H1 (cell line): Measurements from ENCODE around the gene CTDP1. TPM values are rescaled to one million over a fixed set of nuclear protein-coding genes. Genes with fewer than 3 reads are reported as not detected.
A peak's percentile ranks its signal among the peaks of the same experiment; 100 is the strongest.

Experiments
- CTCF ChIA-PET: fragments of 300-600 bp; sonication (Branson Sonifier 250); formaldehyde crosslinking; loops from one replicate; lab custom pipeline; 2021; ENCODE audit not compliant: partially characterized antibody; lab: Charles Lee
- POLR2A ChIA-PET: fragments of 300-600 bp; sonication (Branson Sonifier 250); formaldehyde crosslinking; loops from one replicate; lab custom pipeline; 2021; ENCODE audit warnings: inconsistent platforms; ENCODE audit not compliant: partially characterized antibody; lab: Charles Lee
- DNase-seq, 2 experiments: peaks; one replicate each; pipeline versions ENCODE4 v3.0.0 to v3.0.0-alpha.2; 2010 to 2022; ENCODE audit warnings: low spot score in 2 of 2, low read depth in 1 of 2, mixed read lengths in 1 of 2
- FAIRE-seq: peaks from 2 replicates; lab custom pipeline; 2011; peaks lifted over from hg19 to GRCh38; lab: Jason Lieb, UNC
- H2AFZ ChIP-seq: 2 replicates; pipeline ENCODE4 v1.8.1; 2012; ENCODE audit warnings: low read length, inconsistent platforms
- H2AK5ac ChIP-seq: 2 replicates; pipeline ENCODE4 v1.6.1; 2013; ENCODE audit warnings: low read depth, low read length
- H2BK120ac ChIP-seq: replicated peaks from 2 replicates; pipeline ENCODE3; 2013; ENCODE audit warnings: low read depth, low read length, inconsistent platforms
- H2BK12ac ChIP-seq: 2 replicates; pipeline ENCODE4 v1.6.1; 2013; ENCODE audit warnings: low read depth, low read length
- H2BK15ac ChIP-seq: 2 replicates; pipeline ENCODE4 v1.6.1; 2013; ENCODE audit warnings: low read length
- H2BK20ac ChIP-seq: 2 replicates; pipeline ENCODE4 v1.6.1; 2013; ENCODE audit warnings: low read length
- H2BK5ac ChIP-seq: 2 replicates; pipeline ENCODE4 v1.6.1; 2013; ENCODE audit warnings: low read depth, low read length
- H3K14ac ChIP-seq: 2 replicates; pipeline ENCODE4 v1.6.1; 2013; ENCODE audit warnings: inconsistent platforms; ENCODE audit not compliant: insufficient read length
- H3K18ac ChIP-seq: 2 replicates; pipeline ENCODE4 v1.6.1; 2013; ENCODE audit warnings: low read length; ENCODE audit errors: extremely low read depth
- H3K23ac ChIP-seq: 2 replicates; pipeline ENCODE4 v1.6.1; 2013; ENCODE audit warnings: inconsistent platforms; ENCODE audit not compliant: insufficient read length
- H3K23me2 ChIP-seq: 2 replicates; pipeline ENCODE4 v1.6.1; 2013; ENCODE audit warnings: low read depth, low read length
- H3K27ac ChIP-seq: 2 replicates; pipeline ENCODE4 v1.6.1; 2011; ENCODE audit warnings: low read depth, low read length, inconsistent platforms
- H3K27me3 ChIP-seq, 4 experiments: replicated peaks in 1 of 4; 1 replicate in 1 of 4; 2 replicates in 3 of 4; pipeline versions ENCODE4 v1.6.1 to v1.8.1; 2011 to 2013; ENCODE audit warnings: low read length in 3 of 4, mild to moderate bottlenecking in 3 of 4, inconsistent platforms in 2 of 4, mixed read lengths in 2 of 4, moderate library complexity in 1 of 4; ENCODE audit not compliant: control insufficient read depth in 3 of 4, insufficient read depth in 3 of 4; ENCODE audit errors: extremely low read depth in 1 of 4
- H3K36me3 ChIP-seq, 4 experiments: 2 replicates each; pipeline versions ENCODE4 v1.6.1 to v1.8.1; 2011 to 2013; ENCODE audit warnings: mild to moderate bottlenecking in 4 of 4, low read length in 3 of 4, moderate library complexity in 2 of 4, control low read depth in 1 of 4, inconsistent platforms in 1 of 4; ENCODE audit not compliant: insufficient read depth in 4 of 4, control insufficient read depth in 2 of 4
- H3K4ac ChIP-seq: replicated peaks from 2 replicates; pipeline ENCODE3; 2013; ENCODE audit warnings: low read length, low read depth, mixed read lengths, inconsistent platforms; ENCODE audit not compliant: insufficient read length
- H3K4me1 ChIP-seq, 4 experiments: replicated peaks in 1 of 4; 1 replicate in 1 of 4; 2 replicates in 3 of 4; pipeline versions ENCODE4 v1.6.1 to v1.8.1; 2011 to 2013; ENCODE audit warnings: low read length in 3 of 4, inconsistent platforms in 2 of 4, mixed read lengths in 1 of 4; ENCODE audit not compliant: insufficient read depth in 4 of 4, control insufficient read depth in 3 of 4
- H3K4me2 ChIP-seq, 2 experiments: 2 replicates each; pipeline versions ENCODE4 v1.6.1 to v1.8.1; 2011 to 2013; ENCODE audit warnings: low read depth in 2 of 2, low read length in 2 of 2, control low read depth in 1 of 2, inconsistent platforms in 1 of 2, mild to moderate bottlenecking in 1 of 2; ENCODE audit not compliant: insufficient read depth in 1 of 2
- H3K4me3 ChIP-seq, 4 experiments: fragments of 200-600, 300-600 bp in 1 of 4; sonication (generic), shearing (Covaris generic), sonication (Bioruptor Twin) in 1 of 4; 2 replicates each; pipeline versions ENCODE4 v1.5.1 to v1.8.1; 2011 to 2016; ENCODE audit warnings: low read length in 4 of 4, low read depth in 3 of 4, control low read depth in 2 of 4, inconsistent platforms in 2 of 4, mild to moderate bottlenecking in 2 of 4, mixed read lengths in 1 of 4, moderate library complexity in 1 of 4; ENCODE audit not compliant: insufficient read depth in 2 of 4; ENCODE audit errors: extremely low read depth in 1 of 4
- H3K56ac ChIP-seq: replicated peaks from 2 replicates; pipeline ENCODE3; 2013; ENCODE audit warnings: low read depth, mild to moderate bottlenecking, mixed read lengths, low read length, inconsistent platforms; ENCODE audit not compliant: insufficient read length
- H3K79me1 ChIP-seq: 2 replicates; pipeline ENCODE4 v1.6.1; 2013; ENCODE audit warnings: low read depth, low read length, control low read depth
- H3K79me2 ChIP-seq, 2 experiments: 2 replicates each; pipeline versions ENCODE4 v1.6.1 to v1.8.1; 2012 to 2013; ENCODE audit warnings: low read length in 2 of 2, mild to moderate bottlenecking in 2 of 2, inconsistent platforms in 1 of 2; ENCODE audit not compliant: insufficient read depth in 2 of 2, control insufficient read depth in 1 of 2
- H3K9ac ChIP-seq, 4 experiments: replicated peaks in 1 of 4; 1 replicate in 1 of 4; 2 replicates in 3 of 4; pipeline versions ENCODE4 v1.6.1 to v1.8.1; 2011 to 2013; ENCODE audit warnings: low read depth in 3 of 4, low read length in 3 of 4, control low read depth in 2 of 4, mild to moderate bottlenecking in 2 of 4, moderate library complexity in 2 of 4, inconsistent platforms in 1 of 4; ENCODE audit errors: extremely low read depth in 1 of 4
- H3K9me3 ChIP-seq, 2 experiments: 2 replicates each; pipeline versions ENCODE4 v1.6.1 to v1.8.1; 2012 to 2013; ENCODE audit warnings: mild to moderate bottlenecking in 2 of 2, moderate library complexity in 2 of 2, control low read depth in 1 of 2, inconsistent platforms in 1 of 2, low read depth in 1 of 2, low read length in 1 of 2, mixed read lengths in 1 of 2; ENCODE audit not compliant: insufficient read depth in 2 of 2
- H4K20me1 ChIP-seq, 2 experiments: replicated peaks in 1 of 2; 2 replicates each; pipeline versions ENCODE3 to v1.8.1; 2011 to 2013; ENCODE audit warnings: inconsistent platforms in 2 of 2, low read length in 2 of 2, mild to moderate bottlenecking in 1 of 2; ENCODE audit not compliant: insufficient read depth in 2 of 2, control insufficient read depth in 1 of 2
- H4K5ac ChIP-seq: 2 replicates; pipeline ENCODE4 v1.6.1; 2013; ENCODE audit warnings: low read length, low read depth, mixed read lengths, inconsistent platforms; ENCODE audit not compliant: insufficient read length
- H4K8ac ChIP-seq: 2 replicates; pipeline ENCODE4 v1.8.0; 2013; ENCODE audit warnings: mild to moderate bottlenecking, moderate library complexity, low read length, inconsistent platforms; ENCODE audit not compliant: insufficient read depth; ENCODE audit errors: extremely low read depth
- H4K91ac ChIP-seq: replicated peaks from 2 replicates; pipeline ENCODE3; 2013; ENCODE audit warnings: low read length, mixed read lengths, inconsistent platforms; ENCODE audit not compliant: insufficient read length
- EP300 ChIP-seq, 2 experiments: IDR thresholded peaks; 1 replicate in 1 of 2; 2 replicates in 1 of 2; pipeline ENCODE4 v1.6.1; 2011 to 2012; ENCODE audit warnings: low read depth in 2 of 2, low read length in 2 of 2, mild to moderate bottlenecking in 2 of 2, borderline replicate concordance in 1 of 2, inconsistent platforms in 1 of 2, moderate library complexity in 1 of 2
- MAFK ChIP-seq: IDR thresholded peaks from 2 replicates; pipeline ENCODE4 v1.6.1; 2012; ENCODE audit warnings: low read depth, mild to moderate bottlenecking, improper control_type of control experiment, low read length
- NRF1 ChIP-seq: IDR thresholded peaks from 2 replicates; pipeline ENCODE4 v1.6.1; 2011; ENCODE audit warnings: mild to moderate bottlenecking, low read depth, low read length, improper control_type of control experiment
- RFX5 ChIP-seq: IDR thresholded peaks from 2 replicates; pipeline ENCODE4 v1.6.1; 2011; ENCODE audit warnings: low read depth, low read length, improper control_type of control experiment, borderline replicate concordance
- RNF2 ChIP-seq: fragments of 200-900, 300-1000 bp; sonication (generic); IDR thresholded peaks from 2 replicates; pipeline ENCODE4 v1.7.1; 2016; ENCODE audit warnings: borderline replicate concordance, low read depth, mild to moderate bottlenecking, antibody characterized with exemption, low read length; ENCODE audit not compliant: poor library complexity, severe bottlenecking; ENCODE audit errors: missing control alignments
- SIRT6 ChIP-seq: IDR thresholded peaks from one replicate; pipeline ENCODE4 v1.7.1; 2012; ENCODE audit warnings: low read length, inconsistent platforms
- TEAD4 ChIP-seq: IDR thresholded peaks from 2 replicates; pipeline ENCODE4 v1.6.1; 2012; ENCODE audit warnings: low read depth, low read length, inconsistent platforms, mixed read lengths
- WGBS, 2 experiments: shearing (Covaris generic) in 1 of 2; methylation state at CpG; one replicate each; pipeline versions ENCODE4 v1.1.6 to v1.1.7; 2013 to 2015; ENCODE audit warnings: low lambda C conversion rate in 2 of 2, mixed read lengths in 2 of 2, inconsistent platforms in 1 of 2, low coverage in 1 of 2, missing lambda C conversion rate in 1 of 2; ENCODE audit not compliant: insufficient replicate concordance in 2 of 2, insufficient coverage in 1 of 2, insufficient read length in 1 of 2; ENCODE audit errors: extremely low coverage in 1 of 2, missing lambda C conversion rate in 1 of 2; 5-methylcytosine and 5-hydroxymethylcytosine counted together
- polyA plus RNA-seq, 7 experiments: library from polyadenylated mRNA; depleted of rRNA in 3 of 7; stranded (reverse) in 5 of 7; unstranded in 2 of 7; fragments of >200 nt in 5 of 7; fragments of 200-250 nt in 2 of 7; gene quantifications; 1 replicate in 5 of 7; 2 replicates in 1 of 7; 4 replicates in 1 of 7; pipeline versions ENCODE4 v1.2.1 to v1.2.3, GENCODE V29; 2011 to 2013; ENCODE audit warnings: missing spikeins in 2 of 7, mixed read lengths in 2 of 7
- total RNA-seq: library from RNA; stranded (reverse); fragmentation: NEBNext Ultra II Directional; extraction: Animal tissue kit (Norgen Biotek cat#: 25700); gene quantifications from 2 replicates; pipeline ENCODE4 v1.2.1, GENCODE V29; 2021
- TF ChIP-seq, protein P1 (sequence below): IDR thresholded peaks from 2 replicates; pipeline ENCODE4 v1.6.1; 2012; ENCODE audit warnings: inconsistent platforms
- TF ChIP-seq, protein P2 (sequence below), 3 experiments: IDR thresholded peaks; 1 replicate in 2 of 3; 2 replicates in 1 of 3; pipeline versions ENCODE4 v1.5.1 to v1.6.1; 2011; ENCODE audit warnings: low read length in 3 of 3, mild to moderate bottlenecking in 3 of 3, inconsistent platforms in 2 of 3, low read depth in 1 of 3, moderate library complexity in 1 of 3; ENCODE audit not compliant: insufficient read depth in 1 of 3; ENCODE audit errors: control extremely low read depth in 1 of 3

The CTDP1 gene
- total and polyA plus RNA-seq, 2 of the 8 experiments (the other 6 are each of a cell fraction or from before 2014, with no cell fraction given): 16.6 to 37.0 TPM

DNA sequence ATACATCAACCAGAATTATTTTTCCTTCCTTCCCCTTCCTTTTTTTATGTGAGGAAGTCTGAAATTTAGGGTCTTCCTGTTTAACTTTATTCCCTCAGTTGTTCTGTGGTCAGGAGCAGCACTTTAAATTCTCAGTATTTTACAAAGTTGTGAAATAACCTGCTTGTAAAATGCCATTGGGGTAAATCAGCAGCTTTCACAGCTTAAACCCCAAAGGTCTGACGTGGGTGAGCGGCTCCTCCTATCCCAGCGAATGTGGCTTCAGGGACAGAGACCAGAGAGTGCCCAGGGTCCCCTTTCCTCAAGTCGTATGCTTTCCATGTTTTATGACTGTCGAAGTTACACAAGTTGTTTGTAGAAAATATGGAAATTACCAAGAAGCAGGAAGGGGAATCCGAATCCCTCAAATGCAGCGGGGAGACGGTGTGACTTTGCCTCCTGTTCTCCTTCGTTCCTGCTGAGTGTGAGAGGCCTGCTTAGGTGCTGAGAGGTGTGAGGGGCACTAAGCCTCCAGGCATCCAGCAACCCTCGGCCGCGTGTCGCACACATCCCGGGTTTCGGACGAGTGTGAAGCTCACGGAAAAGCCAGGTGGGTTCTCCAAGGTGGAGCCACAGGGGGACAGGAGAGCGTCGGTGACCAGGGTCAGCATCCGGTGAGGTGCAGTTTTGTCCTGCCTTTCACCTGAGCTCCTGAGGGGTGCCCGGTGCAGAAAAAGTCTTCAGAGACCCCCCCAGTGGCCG is 107.4 kb downstream of the CTDP1 start:
- no peaks in the 10 kb centered on the region; a peak in 1 of 8 replicates for H3K36me3 ChIP-seq
- H3K9me3 ChIP-seq: no peaks in the 10 kb centered on the region; a peak in 1 of 4 replicates
- H3K14ac ChIP-seq: no peak overlapping the region
- H2BK120ac ChIP-seq: no peak overlapping the region
- H3K4me3 ChIP-seq: no peak overlapping the region
- H2AFZ ChIP-seq: no peak overlapping the region
- peaks cover 0 to 5% of the 10 kb centered on the region in 2 experiments for H4K20me1 ChIP-seq
- no peak overlapping the region for H3K4me2 ChIP-seq
- no peak overlapping the region for H2BK5ac ChIP-seq
- H3K4ac ChIP-seq: no peak overlapping the region
- H2BK15ac ChIP-seq: no peak overlapping the region
- H3K79me2 ChIP-seq: no peaks in the 10 kb centered on the region
- ChIA-PET CTCF (interaction anchor here (0.9 kb wide), 1 partner anchor 9 kb away, joined by 3 read pairs; no protein-coding TSS in a partner anchor), POLR2A (no interaction called here)
- H2BK20ac ChIP-seq: no peak overlapping the region
- H2AK5ac ChIP-seq: no peak overlapping the region
- H3K18ac ChIP-seq: no peak overlapping the region
- DNase-seq (peak in 1 of 2 experiments; percentile 41), FAIRE-seq (no peak)
- no peak overlapping the region for H2BK12ac ChIP-seq
- H4K91ac ChIP-seq: no peak overlapping the region
- H3K56ac ChIP-seq: no peak overlapping the region
- peaks cover 19 to 44% (median 41%) of the 10 kb centered on the region in 4 experiments for H3K27me3 ChIP-seq
- H3K9ac ChIP-seq: no peak overlapping the region
- no peak overlapping the region for H3K27ac ChIP-seq
- H4K5ac ChIP-seq: no peak overlapping the region
- peaks cover 4% of the 10 kb centered on the region; the same call in 1 of the 2 replicates for H3K79me1 ChIP-seq
- WGBS, 2 experiments: 90% methylated on average over 22 of the region's 22 CpGs; no CpG with 5 or more reads in 1 of the 2 experiments
- peaks cover 0 to 5% (median 1%) of the 10 kb centered on the region in 4 experiments; a peak in 2 of 7 replicates for H3K4me1 ChIP-seq
- H4K8ac ChIP-seq: no peak overlapping the region
- no peak overlapping the region for H3K23ac ChIP-seq
- peaks cover 8% of the 10 kb centered on the region for H3K23me2 ChIP-seq
- TF ChIP-seq TEAD4 (no peak), RNF2 (no peak), NRF1 (no peak), RFX5 (no peak), MAFK (no peak), EP300 (IDR thresholded peaks at IDR 0.05; ENCODE audit: borderline replicate concordance in 1 of 2, low read depth in 2 of 2, low read length in 2 of 2) (no peak), SIRT6 (no peak)
- TF ChIP-seq, protein P1, sequence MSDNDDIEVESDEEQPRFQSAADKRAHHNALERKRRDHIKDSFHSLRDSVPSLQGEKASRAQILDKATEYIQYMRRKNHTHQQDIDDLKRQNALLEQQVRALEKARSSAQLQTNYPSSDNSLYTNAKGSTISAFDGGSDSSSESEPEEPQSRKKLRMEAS: 0 out of 2 replicates have a peak, but pooled peaks have one; percentile 14
- TF ChIP-seq, protein P2, sequence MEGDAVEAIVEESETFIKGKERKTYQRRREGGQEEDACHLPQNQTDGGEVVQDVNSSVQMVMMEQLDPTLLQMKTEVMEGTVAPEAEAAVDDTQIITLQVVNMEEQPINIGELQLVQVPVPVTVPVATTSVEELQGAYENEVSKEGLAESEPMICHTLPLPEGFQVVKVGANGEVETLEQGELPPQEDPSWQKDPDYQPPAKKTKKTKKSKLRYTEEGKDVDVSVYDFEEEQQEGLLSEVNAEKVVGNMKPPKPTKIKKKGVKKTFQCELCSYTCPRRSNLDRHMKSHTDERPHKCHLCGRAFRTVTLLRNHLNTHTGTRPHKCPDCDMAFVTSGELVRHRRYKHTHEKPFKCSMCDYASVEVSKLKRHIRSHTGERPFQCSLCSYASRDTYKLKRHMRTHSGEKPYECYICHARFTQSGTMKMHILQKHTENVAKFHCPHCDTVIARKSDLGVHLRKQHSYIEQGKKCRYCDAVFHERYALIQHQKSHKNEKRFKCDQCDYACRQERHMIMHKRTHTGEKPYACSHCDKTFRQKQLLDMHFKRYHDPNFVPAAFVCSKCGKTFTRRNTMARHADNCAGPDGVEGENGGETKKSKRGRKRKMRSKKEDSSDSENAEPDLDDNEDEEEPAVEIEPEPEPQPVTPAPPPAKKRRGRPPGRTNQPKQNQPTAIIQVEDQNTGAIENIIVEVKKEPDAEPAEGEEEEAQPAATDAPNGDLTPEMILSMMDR (IDR thresholded peaks at IDR 0.05; ENCODE audit: control extremely low read depth in 1 of 3, insufficient read depth in 1 of 3, low read depth in 1 of 3, low read length in 3 of 3): no peak
